Measurements from ENCODE around the gene EFNA5. TPM values are rescaled to one million over a fixed set of nuclear protein-coding genes. Genes with fewer than 3 reads are reported as not detected.

Gene EFNA5
- polyA plus RNA-seq, 1 of the 3 experiments (the other 2 are of a cell fraction) = 0.81 TPM

DNA sequence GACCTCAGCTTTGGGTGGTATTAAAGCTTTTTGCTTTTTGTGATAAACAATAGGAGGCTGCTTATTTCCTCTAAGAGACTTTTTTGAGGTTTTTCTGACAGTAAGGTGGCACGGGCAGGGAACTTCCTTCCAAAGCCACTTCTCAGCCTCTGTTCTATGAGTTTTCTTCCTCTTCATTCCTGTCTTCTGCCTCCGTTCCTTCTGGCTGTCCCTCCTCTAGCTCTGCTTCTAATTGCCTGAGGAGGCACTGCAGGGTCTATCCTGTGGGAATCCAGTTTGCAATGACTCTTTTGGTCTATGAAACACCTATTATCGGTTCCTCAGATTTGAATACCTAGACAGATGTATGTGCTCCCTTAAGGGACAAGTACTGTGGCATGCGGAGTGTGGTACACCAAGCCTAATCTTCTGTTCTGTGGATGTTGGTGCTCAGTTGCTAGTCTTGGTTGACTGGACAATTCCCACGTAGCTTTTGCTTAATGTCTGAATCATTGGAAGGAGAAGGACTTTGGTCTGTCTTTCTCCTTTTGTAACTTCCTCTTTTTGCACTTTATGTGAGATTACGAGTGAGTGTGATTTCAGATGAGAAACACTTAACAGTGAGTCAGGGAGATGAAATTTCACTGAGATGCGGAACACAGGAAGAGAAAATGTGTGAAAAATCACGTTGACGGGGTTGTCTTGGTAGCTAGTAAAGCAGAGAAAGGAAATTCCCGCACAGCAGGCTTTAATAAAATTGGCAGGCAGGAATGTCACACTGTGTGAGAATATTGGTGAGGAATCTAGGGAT lies 305.2 kb downstream of the EFNA5 start:
- Histone ChIP-seq H3K79me2 (ENCODE audit: insufficient read depth) (no peaks in the 10 kb centered on the region), H3K9me3 (no peaks in the 10 kb centered on the region), H3K9ac (no peak overlapping the region), H3K27me3 (ENCODE audit: insufficient read depth) (no peaks in the 10 kb centered on the region), H3K27ac (ENCODE audit: low read depth in 2 of 2, low read length in 1 of 2) (no peak overlapping the region), H3K4me3 (ENCODE audit: low read depth in 2 of 2, low read length in 1 of 2) (no peak overlapping the region), H3K4me2 (no peak overlapping the region), H4K20me1 (ENCODE audit: insufficient read depth) (no peaks in the 10 kb centered on the region), H3F3A (replicated peaks; ENCODE audit: insufficient read depth) (no peaks in the 10 kb centered on the region), H3K9me2 (no peaks in the 10 kb centered on the region), H2AFZ (ENCODE audit: low read depth) (no peak overlapping the region), H3K36me3 (replicated peaks in 1 of 2; ENCODE audit: control insufficient read depth in 1 of 2, insufficient read depth in 2 of 2, low read length in 1 of 2) (no peaks in the 10 kb centered on the region), H3K4me1 (ENCODE audit: control insufficient read depth in 1 of 2, insufficient read depth in 2 of 2, low read depth in 1 of 2, low read length in 1 of 2) (no peaks in the 10 kb centered on the region)
- DNase-seq = no peak
- ChIA-PET POLR2A (no interaction called here), CTCF (interaction anchor here (0.7 kb wide), 1 partner anchor 142 kb away, joined by 3 read pairs; no protein-coding TSS in a partner anchor)
- TF ChIP-seq FOXJ3 (CRISPR knock-in tag; IDR thresholded peaks at IDR 0.05) = no peak
- no peak for TF ChIP-seq TEAD4 (IDR thresholded peaks at IDR 0.05; ENCODE audit: borderline replicate concordance, insufficient read depth)
- TF ChIP-seq POLR2AphosphoS5 (IDR thresholded peaks at IDR 0.05; ENCODE audit: low read depth, low read length) = no peak
- no peak for TF ChIP-seq GATA2 (CRISPR knock-in tag; IDR thresholded peaks at IDR 0.05)
- no peak for TF ChIP-seq NFIC (IDR thresholded peaks at IDR 0.05; ENCODE audit: borderline replicate concordance)
- TF ChIP-seq RXRA (IDR thresholded peaks at IDR 0.05; ENCODE audit: borderline replicate concordance, low read depth) = no peak
- no peak for TF ChIP-seq FOXM1 (IDR thresholded peaks at IDR 0.05; ENCODE audit: low read depth)
- WGBS (ENCODE audit: low lambda C conversion rate) = 81% methylated on average over 10 of the region's 10 CpGs

DNA sequence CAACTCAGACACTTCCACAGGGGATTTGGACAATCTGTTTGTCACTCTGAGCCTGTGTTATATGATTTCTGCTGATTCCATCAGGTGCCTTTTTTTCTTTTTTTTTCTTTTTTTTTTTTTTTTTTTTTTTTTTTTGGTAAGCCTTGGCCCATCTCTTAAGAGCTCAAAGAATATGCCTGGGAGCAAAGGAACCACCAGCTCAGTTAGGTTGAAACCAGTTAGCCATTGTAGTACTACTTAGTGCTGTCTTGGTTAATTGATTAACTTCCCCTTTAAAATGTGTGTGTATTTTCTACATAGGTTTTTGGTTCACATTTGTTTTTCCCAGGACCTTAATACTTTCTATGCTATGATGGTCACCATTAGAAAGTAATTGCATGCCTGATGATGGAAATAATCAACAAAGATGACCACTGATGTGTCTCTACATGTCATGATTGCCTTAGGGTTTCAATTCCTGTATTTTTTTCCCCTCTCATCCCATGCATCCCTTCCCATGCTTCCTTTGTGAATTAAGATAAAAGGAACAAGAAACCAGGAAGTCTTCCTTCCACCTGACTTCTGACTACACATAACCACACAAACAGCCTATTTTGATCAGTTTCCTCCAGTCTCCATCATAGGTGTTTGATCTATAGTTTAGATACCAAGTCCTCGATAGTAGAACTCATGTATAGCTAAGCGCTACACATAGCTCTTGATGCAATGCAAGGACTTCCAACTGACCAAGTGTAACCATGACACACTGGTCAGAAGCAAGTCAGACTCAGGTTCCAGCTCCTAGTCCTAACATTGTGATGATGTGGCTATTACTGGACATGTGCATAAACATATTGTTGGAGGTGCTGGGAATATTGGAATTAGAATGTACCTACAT lies 306.1 kb downstream of the EFNA5 start:
- Histone ChIP-seq H3K9me3 (no peaks in the 10 kb centered on the region), H3F3A (replicated peaks; ENCODE audit: insufficient read depth) (peaks cover 6% of the 10 kb centered on the region), H3K27me3 (ENCODE audit: insufficient read depth) (no peaks in the 10 kb centered on the region), H4K20me1 (ENCODE audit: insufficient read depth) (no peaks in the 10 kb centered on the region), H3K27ac (ENCODE audit: low read depth in 2 of 2, low read length in 1 of 2) (no peak overlapping the region), H3K4me3 (ENCODE audit: low read depth in 2 of 2, low read length in 1 of 2) (no peak overlapping the region), H3K79me2 (ENCODE audit: insufficient read depth) (no peaks in the 10 kb centered on the region), H3K4me2 (no peak overlapping the region), H2AFZ (ENCODE audit: low read depth) (no peak overlapping the region), H3K9me2 (no peaks in the 10 kb centered on the region), H3K4me1 (ENCODE audit: control insufficient read depth in 1 of 2, insufficient read depth in 2 of 2, low read depth in 1 of 2, low read length in 1 of 2) (peaks cover 0 to 2% of the 10 kb centered on the region in 2 experiments; a peak in 1 of 4 replicates), H3K36me3 (replicated peaks in 1 of 2; ENCODE audit: control insufficient read depth in 1 of 2, insufficient read depth in 2 of 2, low read length in 1 of 2) (no peaks in the 10 kb centered on the region), H3K9ac (no peak overlapping the region)
- DNase-seq = no peak
- no peak for TF ChIP-seq JUND (IDR thresholded peaks at IDR 0.05)
- TF ChIP-seq, protein P1, sequence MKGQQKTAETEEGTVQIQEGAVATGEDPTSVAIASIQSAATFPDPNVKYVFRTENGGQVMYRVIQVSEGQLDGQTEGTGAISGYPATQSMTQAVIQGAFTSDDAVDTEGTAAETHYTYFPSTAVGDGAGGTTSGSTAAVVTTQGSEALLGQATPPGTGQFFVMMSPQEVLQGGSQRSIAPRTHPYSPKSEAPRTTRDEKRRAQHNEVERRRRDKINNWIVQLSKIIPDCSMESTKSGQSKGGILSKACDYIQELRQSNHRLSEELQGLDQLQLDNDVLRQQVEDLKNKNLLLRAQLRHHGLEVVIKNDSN (IDR thresholded peaks at IDR 0.05; ENCODE audit: borderline replicate concordance, low read depth) = no peak
- TF ChIP-seq NRF1 (IDR thresholded peaks at IDR 0.05; ENCODE audit: low read depth, low read length) = no peak
- TF ChIP-seq CHD2 (IDR thresholded peaks at IDR 0.05; ENCODE audit: low read length, partially characterized antibody) = no peak
- TF ChIP-seq, protein P2, sequence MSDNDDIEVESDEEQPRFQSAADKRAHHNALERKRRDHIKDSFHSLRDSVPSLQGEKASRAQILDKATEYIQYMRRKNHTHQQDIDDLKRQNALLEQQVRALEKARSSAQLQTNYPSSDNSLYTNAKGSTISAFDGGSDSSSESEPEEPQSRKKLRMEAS (IDR thresholded peaks at IDR 0.05; ENCODE audit: low read depth) = no peak
- no peak for TF ChIP-seq POLR2AphosphoS5 (IDR thresholded peaks at IDR 0.05; ENCODE audit: low read depth, low read length)
- no peak for TF ChIP-seq RAD21 (IDR thresholded peaks at IDR 0.05; ENCODE audit: low read length)
- TF ChIP-seq SIN3A (IDR thresholded peaks at IDR 0.05; ENCODE audit: borderline replicate concordance, low read depth, low read length) = no peak
- TF ChIP-seq EZH2phosphoT487 (IDR thresholded peaks at IDR 0.05; ENCODE audit: borderline replicate concordance, low read depth) = no peak
- TF ChIP-seq, protein P3, sequence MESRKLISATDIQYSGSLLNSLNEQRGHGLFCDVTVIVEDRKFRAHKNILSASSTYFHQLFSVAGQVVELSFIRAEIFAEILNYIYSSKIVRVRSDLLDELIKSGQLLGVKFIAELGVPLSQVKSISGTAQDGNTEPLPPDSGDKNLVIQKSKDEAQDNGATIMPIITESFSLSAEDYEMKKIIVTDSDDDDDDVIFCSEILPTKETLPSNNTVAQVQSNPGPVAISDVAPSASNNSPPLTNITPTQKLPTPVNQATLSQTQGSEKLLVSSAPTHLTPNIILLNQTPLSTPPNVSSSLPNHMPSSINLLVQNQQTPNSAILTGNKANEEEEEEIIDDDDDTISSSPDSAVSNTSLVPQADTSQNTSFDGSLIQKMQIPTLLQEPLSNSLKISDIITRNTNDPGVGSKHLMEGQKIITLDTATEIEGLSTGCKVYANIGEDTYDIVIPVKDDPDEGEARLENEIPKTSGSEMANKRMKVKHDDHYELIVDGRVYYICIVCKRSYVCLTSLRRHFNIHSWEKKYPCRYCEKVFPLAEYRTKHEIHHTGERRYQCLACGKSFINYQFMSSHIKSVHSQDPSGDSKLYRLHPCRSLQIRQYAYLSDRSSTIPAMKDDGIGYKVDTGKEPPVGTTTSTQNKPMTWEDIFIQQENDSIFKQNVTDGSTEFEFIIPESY (IDR thresholded peaks at IDR 0.05; ENCODE audit: borderline replicate concordance, low read depth) = no peak
- no peak for TF ChIP-seq RXRA (IDR thresholded peaks at IDR 0.05; ENCODE audit: borderline replicate concordance, low read depth)
- ChIA-PET POLR2A (no interaction called here), CTCF (interaction anchor here (0.6 to 1.1 kb wide), 3 partner anchors 17 to 141 kb away, joined by 3 read pairs; no protein-coding TSS in a partner anchor)
- WGBS (ENCODE audit: low lambda C conversion rate) = 100% methylated on average over 2 of the region's 2 CpGs

Data from SK-N-SH (cell line).